Activated CD4-positive, alpha-beta memory T cell treated with anti-CD3 and anti-CD28 coated beads for 36 hours (primary cell): ENCODE data around the gene KCTD15. TPM values are rescaled to one million over a fixed set of nuclear protein-coding genes. Genes with fewer than 3 reads are reported as not detected.

Source experiments
- CTCF ChIA-PET: fragments of 350-600 bp; sonication (Branson Sonifier 250); formaldehyde crosslinking; loops from one replicate; lab custom pipeline; 2021; ENCODE audit warnings: antibody characterized with exemption, inconsistent platforms; lab: Charles Lee
- POLR2A ChIA-PET: fragments of 350-600 bp; sonication (Branson Sonifier 250); formaldehyde crosslinking; loops from one replicate; lab custom pipeline; 2021; ENCODE audit warnings: antibody characterized with exemption; lab: Charles Lee
- DNase-seq: peaks from one replicate; pipeline ENCODE4 v3.0.0-alpha.2; 2020
- H3K27ac Mint-ChIP-seq: one replicate; pipeline ENCODE4 v1.8.0; 2021; ENCODE audit warnings: mixed read lengths
- H3K27me3 Mint-ChIP-seq: one replicate; pipeline ENCODE4 v1.8.0; 2021; ENCODE audit warnings: mixed read lengths
- H3K36me3 Mint-ChIP-seq: one replicate; pipeline ENCODE4 v1.8.0; 2021; ENCODE audit warnings: mixed read lengths
- H3K4me1 Mint-ChIP-seq: one replicate; pipeline ENCODE4 v1.8.0; 2021; ENCODE audit warnings: low read depth, mixed read lengths
- H3K4me3 Mint-ChIP-seq: one replicate; pipeline ENCODE4 v1.8.0; 2021; ENCODE audit warnings: mild to moderate bottlenecking, mixed read lengths
- H3K9me3 Mint-ChIP-seq: one replicate; pipeline ENCODE4 v1.8.0; 2021; ENCODE audit warnings: mixed read lengths
- intact Hi-C: fragments of 100-400 bp; cut with micrococcal nuclease; formaldehyde crosslinking; loops from one replicate; pipeline ENCODE4 v1.15.1; 2023
- total RNA-seq, 2 experiments: library from RNA; stranded (reverse); gene quantifications; one replicate each; pipeline ENCODE4 v1.2.3, GENCODE V29; 2021

The KCTD15 gene
- total RNA-seq, 2 experiments from 2014 or later: 10.2 to 11.8 TPM

DNA sequence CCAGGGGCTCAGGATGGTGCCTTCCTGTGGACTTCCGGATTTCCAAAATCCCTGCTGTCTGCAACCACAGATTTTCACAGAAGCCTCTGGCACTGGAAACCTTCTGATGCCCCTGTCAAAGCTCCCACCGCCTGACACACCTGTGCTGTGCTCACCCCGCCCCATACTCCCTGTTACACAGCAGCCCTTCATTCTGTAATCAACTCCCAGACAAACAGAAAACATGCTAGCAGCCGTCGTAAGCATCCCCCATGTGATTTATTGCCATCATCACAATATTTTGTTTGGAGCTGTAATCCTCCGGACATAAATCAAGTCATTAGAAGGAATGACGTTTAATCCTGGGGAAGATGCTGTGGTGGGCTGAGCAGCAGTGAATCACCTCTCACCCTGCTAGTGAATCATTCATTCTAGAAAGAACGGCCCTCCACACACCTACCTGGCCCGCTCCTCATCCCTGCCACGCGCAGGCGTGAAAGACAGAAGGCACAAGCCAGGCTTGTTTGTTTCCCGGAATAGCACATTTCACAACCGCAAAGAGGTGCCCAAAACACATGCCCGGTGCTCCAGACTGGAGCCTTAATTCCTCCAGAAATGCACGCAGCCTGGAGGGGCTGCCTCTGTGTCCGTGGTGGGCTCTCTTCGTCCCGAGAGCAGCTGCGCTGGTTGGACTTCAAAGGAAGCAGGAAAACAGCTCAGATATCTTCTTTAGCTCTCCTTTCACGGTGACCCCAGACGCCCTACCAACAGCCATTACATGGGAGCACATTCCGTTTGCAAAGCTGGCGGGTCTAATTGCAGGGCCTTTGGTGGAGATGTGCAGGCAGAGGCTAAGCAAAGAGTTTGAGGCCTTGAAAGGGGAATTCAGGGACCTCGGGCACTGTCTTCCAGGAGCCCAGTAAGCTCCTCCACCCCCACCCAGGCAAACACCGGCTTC is 41.3 kb upstream of the KCTD15 start:
- Mint-ChIP-seq H3K27me3 (peaks cover 3% of the 10 kb centered on the region), H3K9me3 (no peaks in the 10 kb centered on the region), H3K36me3 (no peaks in the 10 kb centered on the region), H3K27ac (no peak overlapping the region), H3K4me3 (no peak overlapping the region), H3K4me1 (no peaks in the 10 kb centered on the region)
- POLR2A ChIA-PET: no interaction called here
- DNase-seq: no peak
- intact Hi-C loops: no loop called here
- CTCF ChIA-PET: interaction anchor here (1.2 kb wide), 1 partner anchor 15 kb away, joined by 3 read pairs; no protein-coding TSS in a partner anchor

DNA sequence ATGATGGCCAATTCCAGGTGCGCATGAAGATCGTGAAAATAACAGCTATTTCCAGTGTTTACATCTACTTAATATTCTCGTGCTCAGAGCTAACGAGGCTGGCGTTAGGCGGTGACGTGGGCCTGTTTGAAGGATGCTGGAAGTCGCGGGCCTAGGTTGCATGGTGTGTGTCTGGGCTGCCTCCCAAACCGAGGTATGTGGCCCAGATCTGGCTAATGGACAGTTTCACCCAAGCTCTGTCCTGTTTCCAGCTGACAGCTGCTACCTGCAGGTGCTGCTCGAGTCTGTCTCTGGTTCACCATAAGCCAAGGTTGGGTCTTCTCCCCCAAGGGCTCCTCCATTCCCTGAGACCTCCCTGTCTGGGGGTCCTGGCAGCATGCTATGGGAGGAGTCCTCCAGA is 40.5 kb upstream of the KCTD15 start:
- no peak overlapping the region for H3K27ac Mint-ChIP-seq
- no peaks in the 10 kb centered on the region for H3K9me3 Mint-ChIP-seq
- ChIA-PET POLR2A (no interaction called here), CTCF (interaction anchor here (1.2 kb wide), 1 partner anchor 14 kb away, joined by 3 read pairs; no protein-coding TSS in a partner anchor)
- no peak overlapping the region for H3K4me3 Mint-ChIP-seq
- no peaks in the 10 kb centered on the region for H3K4me1 Mint-ChIP-seq
- DNase-seq: no peak
- H3K27me3 Mint-ChIP-seq: peaks cover 3% of the 10 kb centered on the region
- H3K36me3 Mint-ChIP-seq: no peaks in the 10 kb centered on the region
- intact Hi-C loops: no loop called here

DNA sequence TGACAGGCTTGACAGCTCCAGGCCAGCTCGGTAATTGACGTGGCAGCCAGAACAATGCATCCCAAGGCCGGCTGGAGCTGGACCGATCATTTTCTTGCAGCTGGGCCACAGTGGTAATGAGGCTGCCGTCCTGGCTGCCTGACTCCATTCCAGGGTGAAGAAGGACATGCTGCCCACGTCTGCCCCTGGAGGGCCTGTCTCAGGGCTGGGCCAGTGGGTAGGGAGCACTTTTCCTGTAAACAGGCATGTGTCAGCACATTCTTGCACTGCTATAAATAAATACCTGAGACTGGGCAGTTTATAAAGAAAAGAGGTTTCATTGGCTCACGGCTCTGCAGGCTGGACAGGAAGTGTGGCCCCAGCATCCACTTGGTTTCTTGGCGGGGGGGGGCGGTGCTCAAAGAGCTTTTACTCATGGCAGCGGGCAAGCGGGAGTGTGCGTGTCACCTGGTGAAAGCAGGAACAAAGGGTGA is 38.1 kb upstream of the KCTD15 start:
- intact Hi-C loops: no loop called here
- no peaks in the 10 kb centered on the region for H3K9me3 Mint-ChIP-seq
- no peaks in the 10 kb centered on the region for H3K4me1 Mint-ChIP-seq
- H3K36me3 Mint-ChIP-seq: no peaks in the 10 kb centered on the region
- peaks cover 3% of the 10 kb centered on the region for H3K27me3 Mint-ChIP-seq
- no peak for DNase-seq
- H3K27ac Mint-ChIP-seq: no peak overlapping the region
- ChIA-PET POLR2A (no interaction called here), CTCF (interaction anchor here (1.3 to 1.4 kb wide), 2 partner anchors 18 to 20 kb away, joined by 3 to 7 read pairs; no protein-coding TSS in a partner anchor)
- H3K4me3 Mint-ChIP-seq: no peak overlapping the region

DNA sequence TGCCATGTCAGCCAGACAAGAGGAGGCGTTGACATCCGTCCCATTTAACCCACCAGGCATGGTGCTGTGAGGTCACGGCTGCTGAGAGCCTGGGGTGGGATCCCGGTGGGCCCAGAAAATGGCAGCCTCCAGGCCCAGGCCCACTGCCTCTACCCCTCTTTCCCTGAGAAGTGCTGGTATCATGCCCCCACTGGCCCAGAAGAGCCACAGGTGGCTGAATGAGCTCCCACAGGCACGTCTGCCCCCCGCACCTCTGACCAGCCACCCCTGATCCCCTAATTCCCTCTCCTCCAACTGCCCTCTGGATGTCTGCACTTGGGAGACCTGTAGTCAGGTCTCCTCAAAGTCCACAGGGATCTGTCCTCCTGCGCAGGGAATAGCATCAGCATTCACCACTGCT is 37.3 kb upstream of the KCTD15 start:
- H3K4me3 Mint-ChIP-seq: no peak overlapping the region
- CTCF ChIA-PET: interaction anchor here (1.3 to 1.4 kb wide), 2 partner anchors 17 to 19 kb away, joined by 3 to 7 read pairs; no protein-coding TSS in a partner anchor
- H3K27ac Mint-ChIP-seq: no peak overlapping the region
- H3K9me3 Mint-ChIP-seq: no peaks in the 10 kb centered on the region
- no peaks in the 10 kb centered on the region for H3K36me3 Mint-ChIP-seq
- H3K27me3 Mint-ChIP-seq: peaks cover 3% of the 10 kb centered on the region
- DNase-seq: no peak
- H3K4me1 Mint-ChIP-seq: no peaks in the 10 kb centered on the region
- intact Hi-C loops: no loop called here
- POLR2A ChIA-PET: no interaction called here

DNA sequence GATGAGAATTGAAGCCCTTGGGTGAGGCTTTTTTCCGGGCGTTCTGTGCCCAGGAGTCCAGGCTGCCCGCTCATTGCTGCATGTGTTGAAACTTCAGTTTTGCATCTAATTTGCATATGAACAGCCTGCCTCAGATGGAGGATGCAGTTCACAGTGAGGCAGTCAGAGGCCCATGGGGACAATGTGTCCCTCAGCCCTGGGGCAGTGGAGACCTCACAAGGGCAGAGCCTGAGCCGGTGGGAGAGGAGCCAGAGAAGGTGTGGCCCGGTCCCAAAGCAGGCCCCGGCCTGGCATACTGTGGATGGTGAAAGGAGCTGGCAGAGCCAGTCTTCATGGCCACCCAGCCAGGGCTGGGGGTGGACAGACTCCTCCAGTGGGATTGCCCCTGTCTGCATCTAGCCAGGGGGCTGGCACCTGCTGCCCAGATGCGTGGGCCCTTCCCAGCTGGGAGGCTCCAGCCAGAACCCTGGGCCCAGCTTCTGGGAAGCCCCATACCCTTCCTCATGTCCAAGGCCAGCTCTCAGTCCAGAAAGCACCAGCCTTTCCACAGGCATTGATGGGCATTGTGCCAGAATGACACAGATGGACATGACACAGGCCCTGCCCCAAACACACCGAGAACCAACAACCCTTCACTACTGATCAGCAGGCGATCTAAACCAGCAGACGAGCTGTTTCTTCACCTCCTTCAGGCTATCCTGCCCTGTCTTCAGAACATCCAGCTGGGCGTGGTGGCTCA is 32.9 kb upstream of the KCTD15 start:
- intact Hi-C loops: no loop called here
- Mint-ChIP-seq H3K9me3 (no peaks in the 10 kb centered on the region), H3K4me3 (no peak overlapping the region), H3K27ac (no peak overlapping the region), H3K4me1 (no peaks in the 10 kb centered on the region), H3K27me3 (peaks cover 9% of the 10 kb centered on the region), H3K36me3 (no peaks in the 10 kb centered on the region)
- DNase-seq: no peak
- POLR2A ChIA-PET: no interaction called here
- CTCF ChIA-PET: interaction anchor here (2.7 kb wide), 1 partner anchor 14 kb away, joined by 7 read pairs; no protein-coding TSS in a partner anchor

DNA sequence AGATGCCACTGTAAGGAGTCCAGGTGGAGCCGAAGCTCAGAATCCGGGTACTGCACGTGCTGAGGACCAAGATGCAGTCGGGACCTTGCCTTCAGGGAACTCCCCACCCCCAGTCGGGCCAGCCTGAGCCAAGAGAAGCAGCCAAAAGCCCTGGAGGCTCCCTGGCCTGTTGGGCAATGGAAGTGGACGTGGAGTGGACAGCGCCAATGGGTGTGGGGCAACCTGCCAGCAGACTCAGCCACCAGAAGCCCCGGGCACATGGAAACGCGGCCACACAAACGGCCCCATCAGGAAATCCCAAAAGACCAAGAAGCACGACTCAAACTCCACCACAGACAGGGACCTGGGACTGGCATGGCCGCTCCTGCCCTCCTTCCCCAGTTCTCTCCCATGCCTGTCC is 30.0 kb upstream of the KCTD15 start:
- intact Hi-C loops: no loop called here
- Mint-ChIP-seq H3K36me3 (no peaks in the 10 kb centered on the region), H3K4me1 (no peaks in the 10 kb centered on the region), H3K27ac (no peak overlapping the region), H3K27me3 (peaks cover 19% of the 10 kb centered on the region), H3K9me3 (no peaks in the 10 kb centered on the region), H3K4me3 (no peak overlapping the region)
- DNase-seq: no peak
- CTCF ChIA-PET: interaction anchor here (2.9 kb wide), 1 partner anchor 11 kb away, joined by 17 read pairs; no protein-coding TSS in a partner anchor
- POLR2A ChIA-PET: no interaction called here

DNA sequence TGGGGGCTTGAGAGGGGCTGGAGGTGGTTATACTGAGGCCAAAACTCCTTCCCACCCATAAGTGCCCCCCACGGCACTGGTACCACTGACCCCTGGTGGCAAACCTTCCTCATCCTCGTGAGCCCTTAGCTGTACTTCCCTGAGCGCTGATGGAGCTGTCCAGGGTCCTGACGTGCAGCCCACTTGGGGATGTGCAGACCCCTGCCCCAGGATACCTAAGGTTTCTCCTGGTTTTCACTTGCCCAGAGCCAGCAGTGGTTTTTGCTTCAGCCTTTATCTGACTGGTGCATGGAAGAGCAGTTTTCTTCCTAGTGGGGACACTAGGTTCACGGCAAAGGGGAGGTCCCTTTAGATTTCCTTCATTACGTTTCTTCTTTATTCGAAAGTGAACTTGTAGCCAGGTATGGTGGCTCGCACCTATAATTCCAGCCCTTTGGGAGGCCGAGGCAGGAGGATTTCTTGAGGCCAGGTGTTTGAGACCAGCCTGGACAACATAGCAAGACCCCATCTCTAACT is 28.7 kb upstream of the KCTD15 start:
- Mint-ChIP-seq H3K36me3 (no peaks in the 10 kb centered on the region), H3K27ac (no peak overlapping the region), H3K4me1 (no peaks in the 10 kb centered on the region), H3K4me3 (no peak overlapping the region), H3K9me3 (no peaks in the 10 kb centered on the region), H3K27me3 (peaks cover 19% of the 10 kb centered on the region)
- ChIA-PET CTCF (interaction anchor here (2.9 to 5.5 kb wide), 3 partner anchors 10 to 353 kb away, joined by 17 to 67 read pairs (median 34); no protein-coding TSS in a partner anchor), POLR2A (no interaction called here)
- intact Hi-C loops: no loop called here
- peak; percentile 37 for DNase-seq

DNA sequence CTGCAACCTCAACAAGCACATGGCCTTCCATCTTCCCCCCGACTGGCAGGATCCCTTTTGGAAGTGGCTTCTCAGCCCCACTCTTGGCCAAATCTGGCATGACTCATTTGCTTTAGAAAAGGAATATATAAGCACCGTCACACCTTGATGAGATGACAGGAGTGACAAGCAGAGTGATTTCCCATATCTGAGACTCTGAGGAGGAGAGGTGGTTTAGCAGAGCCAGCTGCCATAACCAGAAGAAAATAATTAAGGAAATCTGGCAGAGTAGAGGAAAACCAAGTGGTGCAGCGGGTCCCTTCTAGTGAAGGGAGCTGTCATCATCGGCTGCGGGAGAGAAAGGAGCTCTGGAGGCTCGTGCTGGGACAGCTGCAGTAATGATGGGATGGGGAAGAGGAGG is 27.5 kb upstream of the KCTD15 start:
- H3K4me3 Mint-ChIP-seq: no peak overlapping the region

DNA sequence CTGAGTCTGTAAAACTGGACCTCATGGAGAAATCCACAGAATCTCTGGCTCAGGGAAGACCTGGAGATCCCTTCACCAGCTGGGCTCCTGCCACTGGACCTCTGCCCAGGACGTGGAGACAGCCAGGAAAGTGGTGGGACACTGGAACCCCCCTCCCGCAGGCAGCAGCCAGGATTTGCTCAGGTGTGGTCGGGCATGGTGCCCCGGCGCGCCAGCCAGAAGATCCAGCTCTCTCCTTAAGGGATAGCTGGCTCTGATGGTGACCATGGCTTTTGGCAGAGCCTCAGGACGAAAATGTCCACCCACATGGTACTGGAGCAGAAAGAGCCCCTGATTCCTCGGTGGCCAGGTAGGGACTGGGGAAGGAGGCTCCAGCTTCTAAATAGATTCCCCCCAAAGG is 26.6 kb upstream of the KCTD15 start:
- no peak for DNase-seq
- Mint-ChIP-seq H3K4me1 (no peaks in the 10 kb centered on the region), H3K27me3 (peaks cover 17% of the 10 kb centered on the region), H3K9me3 (no peaks in the 10 kb centered on the region), H3K27ac (no peak overlapping the region), H3K4me3 (no peak overlapping the region), H3K36me3 (no peaks in the 10 kb centered on the region)
- intact Hi-C loops: loop anchor here (5.0 kb wide), 1 partner anchor 533 kb away; no protein-coding TSS in a partner anchor
- ChIA-PET POLR2A (no interaction called here), CTCF (interaction anchor here (0.8 to 5.5 kb wide), 8 partner anchors 15 to 355 kb away, joined by 3 to 67 read pairs (median 3); no protein-coding TSS in a partner anchor)

More for the DNA sequence above, 27.5 kb upstream of the KCTD15 start:
- Mint-ChIP-seq H3K27ac (no peak overlapping the region), H3K9me3 (no peaks in the 10 kb centered on the region), H3K4me1 (no peaks in the 10 kb centered on the region), H3K27me3 (peaks cover 19% of the 10 kb centered on the region), H3K36me3 (no peaks in the 10 kb centered on the region)
- ChIA-PET CTCF (interaction anchor here (0.6 to 5.5 kb wide), 8 partner anchors 9 to 503 kb away, joined by 3 to 67 read pairs (median 3); no protein-coding TSS in a partner anchor), POLR2A (no interaction called here)
- intact Hi-C loops: no loop called here
- no peak for DNase-seq

DNA sequence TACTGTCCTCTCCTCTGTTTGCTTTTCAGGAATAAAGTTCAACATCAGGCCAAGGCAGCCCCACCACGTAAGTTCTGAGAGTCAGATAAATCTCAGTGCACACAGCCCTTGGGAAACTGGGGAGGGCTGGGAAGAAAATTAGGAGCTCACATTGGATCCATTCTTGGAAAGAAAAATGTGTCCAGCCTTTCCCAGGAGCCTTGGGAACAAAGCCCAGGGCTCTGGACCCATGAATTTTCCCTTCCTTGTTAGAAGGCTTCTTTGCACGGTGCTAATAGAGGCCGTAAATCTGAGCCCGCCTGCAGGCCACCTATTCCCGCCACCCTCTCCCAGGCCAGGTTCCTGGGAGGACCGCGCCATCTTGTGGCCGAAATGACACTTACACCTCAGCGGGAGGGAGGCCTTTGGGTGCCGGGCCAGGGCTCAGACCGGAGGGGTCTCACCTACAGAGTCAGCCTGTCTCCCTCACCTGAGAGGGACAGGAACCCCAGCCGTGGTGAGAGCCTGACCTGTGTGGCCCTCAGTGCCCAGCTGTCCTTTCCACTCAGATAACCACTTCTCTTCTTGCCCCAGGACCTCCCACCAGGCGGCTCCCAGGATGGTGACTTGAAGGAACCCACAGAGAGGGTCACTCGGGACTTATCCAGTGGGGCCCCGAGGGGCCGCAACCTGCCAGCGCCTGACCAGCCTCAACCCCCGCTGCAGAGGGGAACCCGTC is 25.1 kb upstream of the KCTD15 start:
- CTCF ChIA-PET: interaction anchor here (0.6 to 5.5 kb wide), 7 partner anchors 236 to 356 kb away, joined by 3 to 67 read pairs (median 4); no protein-coding TSS in a partner anchor
- intact Hi-C loops: loop anchor here (1.0 to 5.0 kb wide), 4 partner anchors 340 to 534 kb away; no protein-coding TSS in a partner anchor
- Mint-ChIP-seq H3K36me3 (no peaks in the 10 kb centered on the region), H3K9me3 (no peaks in the 10 kb centered on the region), H3K27ac (no peak overlapping the region), H3K27me3 (peaks cover 16% of the 10 kb centered on the region), H3K4me3 (no peak overlapping the region), H3K4me1 (no peaks in the 10 kb centered on the region)
- POLR2A ChIA-PET: no interaction called here
- peak; percentile 78 for DNase-seq
